MM.1S (cell line): ENCODE data around the gene TIFAB.

Experiments
- DNase-seq: peaks from one replicate; pipeline ENCODE4 v3.0.0-alpha.2; 2015
- H2AFZ ChIP-seq: fragments of 300-600 bp; sonication (generic); 2 replicates; pipeline ENCODE4 v1.6.0; 2016; ENCODE audit warnings: antibody characterized with exemption, low read length
- H3F3A ChIP-seq: fragments of 300-600 bp; sonication (generic); 2 replicates; pipeline ENCODE4 v1.6.1; 2016; ENCODE audit warnings: mild to moderate bottlenecking, antibody characterized with exemption, low read length, moderate library complexity, mixed read lengths; ENCODE audit not compliant: insufficient read depth
- H3K27ac ChIP-seq: fragments of 300-600 bp; sonication (generic); 2 replicates; pipeline ENCODE4 v1.5.1; 2016; ENCODE audit warnings: mild to moderate bottlenecking, low read length
- H3K27me3 ChIP-seq: fragments of 300-600 bp; sonication (generic); replicated peaks from 2 replicates; pipeline ENCODE4 v1.6.0; 2016; ENCODE audit warnings: low read length; ENCODE audit not compliant: insufficient read depth
- H3K36me3 ChIP-seq: fragments of 300-600 bp; sonication (generic); replicated peaks from 2 replicates; pipeline ENCODE4 v1.6.1; 2016; ENCODE audit warnings: mild to moderate bottlenecking, low read length, mixed read lengths; ENCODE audit not compliant: insufficient read depth
- H3K4me1 ChIP-seq: fragments of 300-600 bp; sonication (generic); 2 replicates; pipeline ENCODE4 v1.6.1; 2016; ENCODE audit warnings: low read length, mixed read lengths
- H3K4me2 ChIP-seq: fragments of 300-600 bp; sonication (generic); 2 replicates; pipeline ENCODE4 v1.6.0; 2016; ENCODE audit warnings: low read depth, low read length
- H3K4me3 ChIP-seq: fragments of 300-600 bp; sonication (generic); 2 replicates; pipeline ENCODE4 v1.5.1; 2016; ENCODE audit warnings: low read length, mixed read lengths
- H3K79me2 ChIP-seq: fragments of 300-600 bp; sonication (generic); 2 replicates; pipeline ENCODE4 v1.6.1; 2016; ENCODE audit warnings: mixed run types, low read length, mixed read lengths
- H3K9ac ChIP-seq: fragments of 300-600 bp; sonication (generic); 2 replicates; pipeline ENCODE4 v1.6.1; 2016; ENCODE audit warnings: low read length, mixed read lengths
- H3K9me2 ChIP-seq: fragments of 300-600 bp; sonication (generic); replicated peaks from 2 replicates; pipeline ENCODE4 v1.6.1; 2016; ENCODE audit warnings: mild to moderate bottlenecking, low read length, mixed read lengths; ENCODE audit not compliant: insufficient read depth
- H3K9me3 ChIP-seq: fragments of 300-600 bp; sonication (generic); replicated peaks from 2 replicates; pipeline ENCODE4 v1.6.1; 2016; ENCODE audit warnings: mild to moderate bottlenecking, low read length, mixed read lengths; ENCODE audit not compliant: insufficient read depth
- H4K20me1 ChIP-seq: fragments of 300-600 bp; sonication (generic); 2 replicates; pipeline ENCODE4 v1.6.1; 2016; ENCODE audit warnings: mild to moderate bottlenecking, low read length, moderate library complexity, mixed read lengths; ENCODE audit not compliant: insufficient read depth
- EZH2 ChIP-seq: fragments of 300-600 bp; sonication (generic); optimal IDR thresholded peaks from 2 replicates; pipeline ENCODE3; 2017; ENCODE audit warnings: low read depth, mild to moderate bottlenecking, antibody characterized with exemption, low read length, mixed read lengths
- EZH2phosphoT487 ChIP-seq: fragments of 300-600 bp; sonication (generic); IDR thresholded peaks from 2 replicates; pipeline ENCODE4 v1.6.1; 2018; ENCODE audit warnings: antibody characterized with exemption, low read length
- TF ChIP-seq, protein P1 (sequence below): fragments of 300-600 bp; sonication (generic); IDR thresholded peaks from 2 replicates; pipeline ENCODE4 v1.5.1; 2016; ENCODE audit warnings: antibody characterized with exemption, low read length, mixed read lengths

Gene TIFAB

DNA sequence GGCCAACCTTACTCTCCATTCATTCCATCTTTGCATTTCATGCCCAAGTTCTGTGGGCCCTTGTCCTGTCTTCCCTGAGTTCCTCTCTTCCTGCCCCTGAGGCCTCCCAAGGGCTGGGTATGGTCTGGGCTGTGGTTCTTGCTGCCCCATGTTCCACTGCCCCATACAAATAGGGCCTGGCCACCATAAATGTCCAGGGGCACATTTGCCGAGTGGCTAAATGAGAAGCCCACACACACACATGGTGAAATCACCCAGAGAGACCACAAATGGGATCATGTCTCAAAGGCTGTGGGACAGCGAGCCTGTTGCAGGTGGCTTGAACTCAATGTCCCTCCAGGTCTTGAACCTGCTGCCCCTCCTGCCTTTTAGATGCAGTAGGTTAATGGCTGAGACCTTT, 1.2 kb downstream of the TIFAB start:
- TF ChIP-seq, protein P1, sequence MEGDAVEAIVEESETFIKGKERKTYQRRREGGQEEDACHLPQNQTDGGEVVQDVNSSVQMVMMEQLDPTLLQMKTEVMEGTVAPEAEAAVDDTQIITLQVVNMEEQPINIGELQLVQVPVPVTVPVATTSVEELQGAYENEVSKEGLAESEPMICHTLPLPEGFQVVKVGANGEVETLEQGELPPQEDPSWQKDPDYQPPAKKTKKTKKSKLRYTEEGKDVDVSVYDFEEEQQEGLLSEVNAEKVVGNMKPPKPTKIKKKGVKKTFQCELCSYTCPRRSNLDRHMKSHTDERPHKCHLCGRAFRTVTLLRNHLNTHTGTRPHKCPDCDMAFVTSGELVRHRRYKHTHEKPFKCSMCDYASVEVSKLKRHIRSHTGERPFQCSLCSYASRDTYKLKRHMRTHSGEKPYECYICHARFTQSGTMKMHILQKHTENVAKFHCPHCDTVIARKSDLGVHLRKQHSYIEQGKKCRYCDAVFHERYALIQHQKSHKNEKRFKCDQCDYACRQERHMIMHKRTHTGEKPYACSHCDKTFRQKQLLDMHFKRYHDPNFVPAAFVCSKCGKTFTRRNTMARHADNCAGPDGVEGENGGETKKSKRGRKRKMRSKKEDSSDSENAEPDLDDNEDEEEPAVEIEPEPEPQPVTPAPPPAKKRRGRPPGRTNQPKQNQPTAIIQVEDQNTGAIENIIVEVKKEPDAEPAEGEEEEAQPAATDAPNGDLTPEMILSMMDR, result no peak
- TF ChIP-seq EZH2, result no peak
- TF ChIP-seq EZH2phosphoT487, result no peak
- H3K4me2 ChIP-seq, result no peak overlapping the region
- H3K9ac ChIP-seq, result no peak overlapping the region
- H3K4me1 ChIP-seq, result no peaks in the 10 kb centered on the region; the same call in 1 of the 2 replicates
- no peak overlapping the region for H3K27ac ChIP-seq
- no peaks in the 10 kb centered on the region for H3K36me3 ChIP-seq
- no peak overlapping the region for H3K4me3 ChIP-seq
- no peaks in the 10 kb centered on the region for H3K27me3 ChIP-seq
- H2AFZ ChIP-seq, result no peak overlapping the region
- DNase-seq, result no peak
- H4K20me1 ChIP-seq, result no peaks in the 10 kb centered on the region
- H3K9me2 ChIP-seq, result no peaks in the 10 kb centered on the region
- no peaks in the 10 kb centered on the region for H3K79me2 ChIP-seq
- no peaks in the 10 kb centered on the region for H3K9me3 ChIP-seq
- no peaks in the 10 kb centered on the region for H3F3A ChIP-seq

DNA sequence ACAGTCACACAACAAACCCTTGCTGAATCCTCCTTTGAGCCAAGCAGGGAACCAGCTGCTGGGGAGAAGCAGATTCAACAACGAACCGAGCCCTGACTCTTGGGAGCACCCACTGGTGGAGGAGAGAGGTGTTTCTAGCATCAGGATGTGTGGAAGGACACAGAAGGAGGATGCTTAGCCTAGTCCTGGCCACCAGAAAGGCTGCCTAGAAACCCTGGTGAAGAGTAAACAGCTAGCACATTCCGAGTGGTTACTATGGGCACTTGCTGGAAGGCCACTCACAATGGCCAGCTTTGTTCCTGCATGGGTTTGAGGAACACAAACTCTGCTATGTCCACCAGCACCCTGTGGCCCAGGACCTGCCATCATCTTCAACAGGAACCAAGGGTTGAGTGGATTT, 1.8 kb downstream of the TIFAB start:
- Histone ChIP-seq H3K4me1 (no peaks in the 10 kb centered on the region; the same call in 1 of the 2 replicates), H3F3A (no peaks in the 10 kb centered on the region), H3K4me2 (no peak overlapping the region), H2AFZ (no peak overlapping the region), H3K27me3 (no peaks in the 10 kb centered on the region), H3K9me2 (no peaks in the 10 kb centered on the region), H3K27ac (no peak overlapping the region), H3K79me2 (no peaks in the 10 kb centered on the region), H3K9me3 (no peaks in the 10 kb centered on the region), H3K36me3 (no peaks in the 10 kb centered on the region), H3K4me3 (no peak overlapping the region), H4K20me1 (no peaks in the 10 kb centered on the region), H3K9ac (no peak overlapping the region)
- no peak for DNase-seq
- TF ChIP-seq EZH2, result no peak
- no peak for TF ChIP-seq EZH2phosphoT487
- TF ChIP-seq, protein P1, result no peak

DNA sequence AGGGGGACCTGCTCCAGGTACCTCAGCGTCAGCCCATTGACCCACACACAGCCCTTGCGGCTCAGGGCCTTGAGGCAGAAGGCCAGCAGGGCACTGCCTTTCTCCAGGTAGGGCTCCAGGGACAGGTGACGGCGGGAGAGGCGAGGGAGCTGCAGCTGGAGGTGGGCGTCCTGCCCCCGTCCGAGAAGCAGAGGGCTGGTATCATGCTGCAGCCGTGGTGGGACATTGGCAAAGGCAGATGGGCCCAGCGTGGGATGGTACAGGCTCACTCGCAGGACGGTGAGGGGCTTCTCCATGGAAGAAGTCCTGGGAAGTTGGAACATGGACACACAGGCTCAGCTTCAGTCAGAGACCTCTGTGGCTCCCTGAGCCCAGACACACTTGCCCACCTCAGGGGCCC, 2.5 kb downstream of the TIFAB start:
- no peaks in the 10 kb centered on the region for H3K9me2 ChIP-seq

More for the DNA sequence above, 2.5 kb downstream of the TIFAB start:
- no peaks in the 10 kb centered on the region for H3K9me3 ChIP-seq
- TF ChIP-seq EZH2 (no peak), EZH2phosphoT487 (no peak)
- TF ChIP-seq, protein P1, result no peak
- no peak overlapping the region for H2AFZ ChIP-seq
- H3K4me3 ChIP-seq, result no peak overlapping the region
- no peaks in the 10 kb centered on the region for H3F3A ChIP-seq
- H3K36me3 ChIP-seq, result no peaks in the 10 kb centered on the region
- no peak for DNase-seq
- no peak overlapping the region for H3K4me2 ChIP-seq
- H3K9ac ChIP-seq, result no peak overlapping the region
- no peaks in the 10 kb centered on the region; the same call in 1 of the 2 replicates for H3K4me1 ChIP-seq
- no peak overlapping the region for H3K27ac ChIP-seq
- H4K20me1 ChIP-seq, result no peaks in the 10 kb centered on the region
- H3K27me3 ChIP-seq, result no peaks in the 10 kb centered on the region
- no peaks in the 10 kb centered on the region for H3K79me2 ChIP-seq
